Measurements from ENCODE around the gene CRYBA4.
"Not testable (repeated sequence)": the region's sequence is repeated elsewhere in the genome, so short reads cannot be mapped to it uniquely, and the experiment has no call there.

Gene CRYBA4

GRCh38 chr22:26597026-26597425 is 24.7 kb upstream of the CRYBA4 start:
- no peak for DNase-seq (ENCODE audit: low spot score)

- no peak for DNase-seq (ENCODE audit: low spot score)
Observed at GRCh38 chr22:26597480-26597879, 24.3 kb upstream of the CRYBA4 start.

GRCh38 chr22:26599505-26599904 is 22.3 kb upstream of the CRYBA4 start:
- no peak for DNase-seq (ENCODE audit: low spot score)

GRCh38 chr22:26601726-26602125 is 20.0 kb upstream of the CRYBA4 start:
- DNase-seq (ENCODE audit: low spot score) = no peak

- no peak for DNase-seq (ENCODE audit: low spot score)
Observed at GRCh38 chr22:26602127-26602526, 19.6 kb upstream of the CRYBA4 start.

GRCh38 chr22:26604368-26604767 is 17.4 kb upstream of the CRYBA4 start:
- no peak for DNase-seq (ENCODE audit: low spot score)

GRCh38 chr22:26606611-26607010 is 15.2 kb upstream of the CRYBA4 start:
- DNase-seq (ENCODE audit: low spot score) = no peak

GRCh38 chr22:26608129-26608528 is 13.6 kb upstream of the CRYBA4 start:
- no peak for DNase-seq (ENCODE audit: low spot score)

GRCh38 chr22:26609287-26609686 is 12.5 kb upstream of the CRYBA4 start:
- no peak for DNase-seq (ENCODE audit: low spot score)

GRCh38 chr22:26610072-26610958 is 11.4 kb upstream of the CRYBA4 start:
- DNase-seq (ENCODE audit: low spot score) = peak; percentile 74

- no peak for DNase-seq (ENCODE audit: low spot score)
Observed at GRCh38 chr22:26610996-26611395, 10.8 kb upstream of the CRYBA4 start.

GRCh38 chr22:26612652-26613051 is 9.1 kb upstream of the CRYBA4 start:
- DNase-seq (ENCODE audit: low spot score) = no peak

GRCh38 chr22:26613753-26614152 is 8.0 kb upstream of the CRYBA4 start:
- DNase-seq (ENCODE audit: low spot score) = not testable (repeated sequence)

GRCh38 chr22:26614322-26614721 is 7.4 kb upstream of the CRYBA4 start:
- no peak for DNase-seq (ENCODE audit: low spot score)

- no peak for DNase-seq (ENCODE audit: low spot score)
Observed at GRCh38 chr22:26615149-26615548, 6.6 kb upstream of the CRYBA4 start.

- DNase-seq (ENCODE audit: low spot score) = no peak
Observed at GRCh38 chr22:26615830-26616435, 5.8 kb upstream of the CRYBA4 start.

GRCh38 chr22:26616650-26617049 is 5.1 kb upstream of the CRYBA4 start:
- no peak for DNase-seq (ENCODE audit: low spot score)

- no peak for DNase-seq (ENCODE audit: low spot score)
Observed at GRCh38 chr22:26617271-26618199, 4.2 kb upstream of the CRYBA4 start, which contains the start of gene CRYBB1. TSS of gene CRYBB1 (minus strand) at chr22:26618027. CDS start at chr22:26616319, 1,708 bp downstream.

- no peak for DNase-seq (ENCODE audit: low spot score)
Observed at GRCh38 chr22:26618455-26618854, 3.3 kb upstream of the CRYBA4 start.

GRCh38 chr22:26619510-26619909 is 2.3 kb upstream of the CRYBA4 start:
- DNase-seq (ENCODE audit: low spot score) = no peak

- no peak for DNase-seq (ENCODE audit: low spot score)
Observed at GRCh38 chr22:26620197-26620596, 1.6 kb upstream of the CRYBA4 start.

- DNase-seq (ENCODE audit: low spot score) = no peak
Observed at GRCh38 chr22:26623984-26624383, 2.2 kb downstream of the CRYBA4 start.
